A549 (cell line): ENCODE measurements around the gene HBE1. TPM values are rescaled to one million over a fixed set of nuclear protein-coding genes. Genes with fewer than 3 reads are reported as not detected.

Experiments used
- ATAC-seq, 2 experiments: fragments of 200-7000 bp in 1 of 2; fragments of >200 bp in 1 of 2; cut with Nextera tagmentation in 1 of 2; cut with Tn5 transposase in 1 of 2; 3 replicates each; pipeline versions ENCODE4 v1.8.0 to v1.9.1; 2018 to 2020; ENCODE audit warnings: mild to moderate bottlenecking in 1 of 2, moderate library complexity in 1 of 2
- CTCF ChIA-PET: fragments of 300-600 bp; sonication (Branson Sonifier 250); formaldehyde crosslinking; extraction: SDS; loops from one replicate; lab custom pipeline; 2021; ENCODE audit warnings: antibody characterized with exemption, inconsistent platforms; lab: Yijun Ruan, JAX
- POLR2A ChIA-PET: fragments of 350-600 bp; formaldehyde crosslinking; extraction: SDS; loops from one replicate; lab custom pipeline; 2021; ENCODE audit warnings: antibody characterized with exemption, inconsistent platforms; lab: Yijun Ruan, JAX
- DNase-seq, 2 experiments: peaks; one replicate each; pipeline versions ENCODE4 v3.0.0 to v3.0.0-alpha.2; 2011 to 2016; ENCODE audit warnings: low read depth in 1 of 2, low spot score in 1 of 2
- FAIRE-seq: peaks from 2 replicates; lab custom pipeline; 2011; peaks lifted over from hg19 to GRCh38; lab: Jason Lieb, UNC
- H3K27ac ChIP-seq, 2 experiments: fragments of >200 bp; sonication (Bioruptor Twin); formaldehyde crosslinking; 3 replicates each; pipeline ENCODE4 v1.5.1; 2016 to 2017
- H3K4me1 ChIP-seq: fragments of >200 bp; sonication (Bioruptor Twin); formaldehyde crosslinking; 3 replicates; pipeline ENCODE4 v1.6.1; 2016
- H3K4me2 ChIP-seq: fragments of >200 bp; sonication (Bioruptor Twin); formaldehyde crosslinking; 3 replicates; pipeline ENCODE4 v1.6.1; 2016
- H3K4me3 ChIP-seq: fragments of >200 bp; sonication (Bioruptor Twin); formaldehyde crosslinking; 3 replicates; pipeline ENCODE4 v1.5.1; 2016
- H3K9me3 ChIP-seq: fragments of >200 bp; sonication (Bioruptor Twin); formaldehyde crosslinking; 3 replicates; pipeline ENCODE4 v1.6.1; 2016
- CBX2 ChIP-seq: fragments of 200-600 bp; sonication (generic); IDR thresholded peaks from 2 replicates; pipeline ENCODE4 v1.6.1; 2016; ENCODE audit warnings: low read depth, mild to moderate bottlenecking, borderline replicate concordance
- CBX8 ChIP-seq: fragments of 200-600 bp; sonication (generic); IDR thresholded peaks from 2 replicates; pipeline ENCODE4 v1.6.1; 2016
- CHD4 ChIP-seq: fragments of 200-600 bp; sonication (generic); IDR thresholded peaks from 2 replicates; pipeline ENCODE4 v1.6.1; 2016; ENCODE audit warnings: antibody characterized with exemption, mild to moderate bottlenecking, borderline replicate concordance
- EHMT2 ChIP-seq: fragments of 200-600 bp; sonication (generic); IDR thresholded peaks from 2 replicates; pipeline ENCODE4 v1.6.1; 2016; ENCODE audit warnings: antibody characterized with exemption, low read depth, mild to moderate bottlenecking, moderate library complexity
- EP300 ChIP-seq, 2 experiments: fragments of >200 bp; sonication (Bioruptor Twin); formaldehyde crosslinking; IDR thresholded peaks; 2 replicates in 1 of 2; 3 replicates in 1 of 2; pipeline ENCODE4 v1.6.1; 2016 to 2017
- FOSL2 ChIP-seq, 2 experiments: fragments of 450-650 bp in 1 of 2; fragments of >200 bp in 1 of 2; sonication (Bioruptor Twin) in 1 of 2; formaldehyde crosslinking; IDR thresholded peaks; 2 replicates each; pipeline versions ENCODE4 v1.5.0 to v1.6.1; 2016 to 2020; ENCODE audit warnings: mild to moderate bottlenecking in 1 of 2, moderate library complexity in 1 of 2
- FOXS1 ChIP-seq: fragments of 250-450 bp; sonication (Bioruptor Pico); IDR thresholded peaks from 2 replicates; pipeline ENCODE4 v1.5.0; 2020; ENCODE audit warnings: mild to moderate bottlenecking, moderate library complexity
- KDM1A ChIP-seq: fragments of 200-600 bp; sonication (generic); IDR thresholded peaks from 2 replicates; pipeline ENCODE4 v1.6.1; 2016; ENCODE audit warnings: low read depth, mild to moderate bottlenecking
- KDM5A ChIP-seq: fragments of 200-600 bp; sonication (generic); IDR thresholded peaks from 2 replicates; pipeline ENCODE4 v1.6.1; 2016; ENCODE audit warnings: antibody characterized with exemption, mild to moderate bottlenecking
- MAZ ChIP-seq: fragments of 150-350 bp; IDR thresholded peaks from 2 replicates; pipeline ENCODE4 v1.6.1; 2014; ENCODE audit warnings: antibody characterized with exemption, low read depth, low read length, borderline replicate concordance
- NFE2L2 ChIP-seq: fragments of 150-350 bp; conservative IDR thresholded peaks from 2 replicates; pipeline ENCODE4 v1.6.1; 2014; ENCODE audit warnings: low read length
- PHF8 ChIP-seq: fragments of 200-600 bp; sonication (generic); IDR thresholded peaks from 2 replicates; pipeline ENCODE4 v1.6.1; 2016; ENCODE audit warnings: low read depth, mild to moderate bottlenecking, antibody characterized with exemption, moderate library complexity, borderline replicate concordance
- RAD21 ChIP-seq, 2 experiments: fragments of >200 bp in 1 of 2; sonication (Bioruptor Twin) in 1 of 2; formaldehyde crosslinking in 1 of 2; IDR thresholded peaks in 1 of 2; conservative IDR thresholded peaks in 1 of 2; 2 replicates in 1 of 2; 3 replicates in 1 of 2; pipeline ENCODE4 v1.6.1; 2012 to 2018; ENCODE audit warnings: inconsistent platforms in 1 of 2
- RCOR1 ChIP-seq: fragments of 150-350 bp; IDR thresholded peaks from 2 replicates; pipeline ENCODE4 v1.6.1; 2014; ENCODE audit warnings: antibody characterized with exemption, low read length, low read depth
- RFX5 ChIP-seq: fragments of 450-650 bp; IDR thresholded peaks from 2 replicates; pipeline ENCODE4 v1.7.1; 2014; ENCODE audit warnings: antibody characterized with exemption, mild to moderate bottlenecking, moderate library complexity
- RNF2 ChIP-seq: fragments of 200-600 bp; sonication (generic); IDR thresholded peaks from 2 replicates; pipeline ENCODE4 v1.6.1; 2016; ENCODE audit warnings: low read depth, mild to moderate bottlenecking, antibody characterized with exemption, moderate library complexity, borderline replicate concordance
- SMC3 ChIP-seq: fragments of >200 bp; sonication (Bioruptor Twin); formaldehyde crosslinking; IDR thresholded peaks from 3 replicates; pipeline ENCODE4 v1.6.1; 2018; ENCODE audit warnings: inconsistent platforms
- ZC3H11A ChIP-seq: fragments of 450-650 bp; IDR thresholded peaks from 2 replicates; pipeline ENCODE4 v1.6.1; 2014; ENCODE audit warnings: antibody characterized with exemption, mild to moderate bottlenecking
- WGBS: methylation state at CpG from one replicate; pipeline ENCODE4 v1.1.6; 2017; ENCODE audit errors: missing lambda C conversion rate; 5-methylcytosine and 5-hydroxymethylcytosine counted together
- polyA plus RNA-seq, 4 experiments: library from polyadenylated mRNA; depleted of rRNA in 3 of 4; stranded (reverse); fragments of >200 nt; fragmentation: RNase III in 1 of 4; extraction: RNeasy Plus Mini Kit Qiagen cat#74134 plus additional on column Dnase treatment in 1 of 4; gene quantifications; 2 replicates in 3 of 4; 3 replicates in 1 of 4; pipeline ENCODE4 v1.2.3, GENCODE V29; 2011 to 2017
- TF ChIP-seq, protein P1 (sequence below): IDR thresholded peaks from 2 replicates; pipeline ENCODE4 v1.6.1; 2012
- TF ChIP-seq, protein P2 (sequence below): fragments of 450-650 bp; IDR thresholded peaks from 2 replicates; pipeline ENCODE4 v1.6.1; 2014; ENCODE audit warnings: antibody characterized with exemption
- TF ChIP-seq, protein P3 (sequence below): fragments of 150-350 bp; IDR thresholded peaks from 2 replicates; pipeline ENCODE4 v1.6.1; 2014; ENCODE audit warnings: low read depth, mild to moderate bottlenecking, low read length
- TF ChIP-seq, protein P4 (sequence below): fragments of >200 bp; sonication (Bioruptor Twin); formaldehyde crosslinking; IDR thresholded peaks from 2 replicates; pipeline ENCODE4 v1.6.1; 2016
- TF ChIP-seq, protein P5 (sequence below): fragments of >200 bp; sonication (Bioruptor Twin); formaldehyde crosslinking; IDR thresholded peaks from 3 replicates; pipeline ENCODE4 v1.5.1; 2016

HBE1 gene
- polyA plus RNA-seq, 2 of the 4 experiments (the other 2 are of a cell fraction), result 0.32 TPM; not detected in 1

DNA sequence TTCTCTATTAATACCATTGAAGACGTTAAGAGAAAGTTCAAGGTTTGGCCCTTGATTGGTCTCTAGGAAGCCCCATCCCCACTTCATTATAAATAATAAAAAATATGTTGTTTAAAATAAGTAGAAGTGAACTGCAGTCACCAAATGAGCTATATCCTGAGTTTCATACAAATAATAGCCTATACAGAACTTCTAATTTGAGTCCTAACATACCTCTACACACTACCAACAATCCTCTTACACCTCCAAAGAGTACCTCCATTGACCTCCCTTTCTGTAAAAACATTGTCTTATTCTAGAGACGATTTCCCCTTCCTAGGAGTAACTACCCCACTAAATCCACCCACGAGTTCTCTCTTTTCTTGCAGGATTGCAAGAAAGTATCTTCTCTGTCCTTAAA is 28.3 kb downstream of the HBE1 start:
- Histone ChIP-seq H3K27ac (no peak overlapping the region), H3K4me3 (no peak overlapping the region), H3K4me2 (no peak overlapping the region), H3K9me3 (no peaks in the 10 kb centered on the region), H3K4me1 (no peaks in the 10 kb centered on the region)
- ATAC-seq, result no peak
- no peak for FAIRE-seq
- no peak for DNase-seq
- CTCF ChIA-PET, result interaction anchor here (1.0 to 1.5 kb wide), 2 partner anchors 9 to 39 kb away, joined by 3 to 4 read pairs; no protein-coding TSS in a partner anchor
- TF ChIP-seq, protein P1, sequence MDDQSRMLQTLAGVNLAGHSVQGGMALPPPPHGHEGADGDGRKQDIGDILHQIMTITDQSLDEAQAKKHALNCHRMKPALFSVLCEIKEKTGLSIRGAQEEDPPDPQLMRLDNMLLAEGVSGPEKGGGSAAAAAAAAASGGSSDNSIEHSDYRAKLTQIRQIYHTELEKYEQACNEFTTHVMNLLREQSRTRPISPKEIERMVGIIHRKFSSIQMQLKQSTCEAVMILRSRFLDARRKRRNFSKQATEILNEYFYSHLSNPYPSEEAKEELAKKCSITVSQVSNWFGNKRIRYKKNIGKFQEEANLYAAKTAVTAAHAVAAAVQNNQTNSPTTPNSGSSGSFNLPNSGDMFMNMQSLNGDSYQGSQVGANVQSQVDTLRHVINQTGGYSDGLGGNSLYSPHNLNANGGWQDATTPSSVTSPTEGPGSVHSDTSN, result no peak
- TF ChIP-seq, protein P2, sequence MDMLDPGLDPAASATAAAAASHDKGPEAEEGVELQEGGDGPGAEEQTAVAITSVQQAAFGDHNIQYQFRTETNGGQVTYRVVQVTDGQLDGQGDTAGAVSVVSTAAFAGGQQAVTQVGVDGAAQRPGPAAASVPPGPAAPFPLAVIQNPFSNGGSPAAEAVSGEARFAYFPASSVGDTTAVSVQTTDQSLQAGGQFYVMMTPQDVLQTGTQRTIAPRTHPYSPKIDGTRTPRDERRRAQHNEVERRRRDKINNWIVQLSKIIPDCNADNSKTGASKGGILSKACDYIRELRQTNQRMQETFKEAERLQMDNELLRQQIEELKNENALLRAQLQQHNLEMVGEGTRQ, result no peak
- TF ChIP-seq CHD4 (no peak), KDM5A (no peak), NFE2L2 (no peak)
- TF ChIP-seq, protein P3, sequence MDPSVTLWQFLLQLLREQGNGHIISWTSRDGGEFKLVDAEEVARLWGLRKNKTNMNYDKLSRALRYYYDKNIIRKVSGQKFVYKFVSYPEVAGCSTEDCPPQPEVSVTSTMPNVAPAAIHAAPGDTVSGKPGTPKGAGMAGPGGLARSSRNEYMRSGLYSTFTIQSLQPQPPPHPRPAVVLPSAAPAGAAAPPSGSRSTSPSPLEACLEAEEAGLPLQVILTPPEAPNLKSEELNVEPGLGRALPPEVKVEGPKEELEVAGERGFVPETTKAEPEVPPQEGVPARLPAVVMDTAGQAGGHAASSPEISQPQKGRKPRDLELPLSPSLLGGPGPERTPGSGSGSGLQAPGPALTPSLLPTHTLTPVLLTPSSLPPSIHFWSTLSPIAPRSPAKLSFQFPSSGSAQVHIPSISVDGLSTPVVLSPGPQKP, result no peak
- POLR2A ChIA-PET, result no interaction called here
- WGBS, result 11% methylated on average over 3 of the region's 3 CpGs

DNA sequence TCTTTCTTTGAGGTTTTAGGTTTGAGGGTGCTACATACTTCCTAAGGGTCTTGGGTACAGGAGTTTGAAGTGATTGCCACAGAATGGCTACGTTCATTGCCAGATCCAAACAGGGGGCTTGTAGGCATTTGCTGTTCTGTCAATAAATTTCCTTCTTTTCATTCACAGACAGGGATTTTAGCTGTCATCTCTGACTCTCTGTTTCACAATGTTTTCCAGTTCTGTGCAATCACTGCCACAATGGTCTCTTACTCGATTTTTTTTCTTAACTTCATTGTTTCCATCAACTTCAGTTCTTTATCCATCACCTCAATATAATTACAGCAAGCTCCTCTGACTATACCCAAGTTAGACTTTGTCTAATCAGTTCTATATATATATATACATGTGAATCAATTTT is 29.3 kb downstream of the HBE1 start:
- no peak overlapping the region for H3K4me3 ChIP-seq
- DNase-seq, result no peak
- no peaks in the 10 kb centered on the region for H3K9me3 ChIP-seq
- POLR2A ChIA-PET, result no interaction called here
- TF ChIP-seq EHMT2, result no peak
- TF ChIP-seq CBX2, result no peak
- no peak for TF ChIP-seq RCOR1
- no peak for TF ChIP-seq RAD21 (conservative IDR thresholded peaks at IDR 0.05 in 1 of 2, IDR thresholded peaks at IDR 0.05 in 1 of 2)
- TF ChIP-seq, protein P4, sequence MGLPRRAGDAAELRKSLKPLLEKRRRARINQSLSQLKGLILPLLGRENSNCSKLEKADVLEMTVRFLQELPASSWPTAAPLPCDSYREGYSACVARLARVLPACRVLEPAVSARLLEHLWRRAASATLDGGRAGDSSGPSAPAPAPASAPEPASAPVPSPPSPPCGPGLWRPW, result no peak
- TF ChIP-seq, protein P5, sequence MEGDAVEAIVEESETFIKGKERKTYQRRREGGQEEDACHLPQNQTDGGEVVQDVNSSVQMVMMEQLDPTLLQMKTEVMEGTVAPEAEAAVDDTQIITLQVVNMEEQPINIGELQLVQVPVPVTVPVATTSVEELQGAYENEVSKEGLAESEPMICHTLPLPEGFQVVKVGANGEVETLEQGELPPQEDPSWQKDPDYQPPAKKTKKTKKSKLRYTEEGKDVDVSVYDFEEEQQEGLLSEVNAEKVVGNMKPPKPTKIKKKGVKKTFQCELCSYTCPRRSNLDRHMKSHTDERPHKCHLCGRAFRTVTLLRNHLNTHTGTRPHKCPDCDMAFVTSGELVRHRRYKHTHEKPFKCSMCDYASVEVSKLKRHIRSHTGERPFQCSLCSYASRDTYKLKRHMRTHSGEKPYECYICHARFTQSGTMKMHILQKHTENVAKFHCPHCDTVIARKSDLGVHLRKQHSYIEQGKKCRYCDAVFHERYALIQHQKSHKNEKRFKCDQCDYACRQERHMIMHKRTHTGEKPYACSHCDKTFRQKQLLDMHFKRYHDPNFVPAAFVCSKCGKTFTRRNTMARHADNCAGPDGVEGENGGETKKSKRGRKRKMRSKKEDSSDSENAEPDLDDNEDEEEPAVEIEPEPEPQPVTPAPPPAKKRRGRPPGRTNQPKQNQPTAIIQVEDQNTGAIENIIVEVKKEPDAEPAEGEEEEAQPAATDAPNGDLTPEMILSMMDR, result no peak
- TF ChIP-seq SMC3, result no peak
- TF ChIP-seq PHF8, result no peak
- no peak for TF ChIP-seq KDM5A
- TF ChIP-seq RFX5, result no peak
- no peak for TF ChIP-seq KDM1A
- TF ChIP-seq FOXS1 (CRISPR knock-in tag), result no peak
- TF ChIP-seq ZC3H11A, result no peak
- TF ChIP-seq RNF2, result no peak
- no peak for TF ChIP-seq FOSL2 (IDR thresholded peaks at IDR 0.05)
- TF ChIP-seq FOSL2 (CRISPR knock-in tag; IDR thresholded peaks at IDR 0.05), result no peak
- no peak for TF ChIP-seq EP300 (IDR thresholded peaks at IDR 0.05)
- no peak for TF ChIP-seq MAZ
- TF ChIP-seq CBX8, result no peak
- TF ChIP-seq, all 56 proteins: peak for 0
- Histone ChIP-seq H3K4me2 (no peak overlapping the region), H3K4me1 (no peaks in the 10 kb centered on the region), H3K27ac (no peak overlapping the region)
- 5% methylated on average over 2 of the region's 2 CpGs for WGBS
- ATAC-seq, result no peak
- CTCF ChIA-PET, result interaction anchor here (1.5 kb wide), 1 partner anchor 40 kb away, joined by 4 read pairs; no protein-coding TSS in a partner anchor
- no peak for FAIRE-seq
